GM23248 (cell line): ENCODE data around the gene CDC20.

Source experiments
- EZH2 ChIP-seq: fragments of 200-600 bp; sonication (generic); IDR thresholded peaks from 2 replicates; pipeline ENCODE4 v1.6.1; 2018; ENCODE audit warnings: antibody characterized with exemption, mild to moderate bottlenecking; ENCODE audit not compliant: insufficient read depth, poor library complexity, severe bottlenecking
- EZH2phosphoT487 ChIP-seq: fragments of 200-600 bp; sonication (generic); IDR thresholded peaks from 2 replicates; pipeline ENCODE4 v1.6.1; 2018; ENCODE audit warnings: antibody characterized with exemption, moderate library complexity, mild to moderate bottlenecking, low read depth; ENCODE audit not compliant: insufficient read depth

DNA sequence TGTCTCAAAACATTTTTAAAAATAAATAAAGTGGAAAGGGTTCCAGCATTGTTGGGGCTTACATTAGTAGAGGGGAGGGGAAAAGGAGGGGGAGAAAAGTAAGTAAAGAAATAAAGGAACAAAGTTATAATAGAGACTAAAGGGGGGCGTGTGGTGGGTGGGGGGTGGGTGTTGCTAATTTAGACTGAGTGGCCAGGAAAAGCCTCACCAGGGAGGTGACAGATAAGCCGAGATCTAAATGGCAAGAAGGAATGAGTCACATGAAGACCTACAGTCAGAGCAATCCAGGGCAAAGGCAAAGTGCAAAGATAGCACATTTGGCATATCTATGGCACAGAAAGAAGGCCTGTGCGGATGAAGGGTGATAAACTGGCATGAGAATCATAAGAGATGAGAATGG is 13.7 kb upstream of the CDC20 start:
- TF ChIP-seq EZH2 = no peak
- TF ChIP-seq EZH2phosphoT487 = no peak
